ENCODE data around the gene CDHR2.

Gene CDHR2

DNA sequence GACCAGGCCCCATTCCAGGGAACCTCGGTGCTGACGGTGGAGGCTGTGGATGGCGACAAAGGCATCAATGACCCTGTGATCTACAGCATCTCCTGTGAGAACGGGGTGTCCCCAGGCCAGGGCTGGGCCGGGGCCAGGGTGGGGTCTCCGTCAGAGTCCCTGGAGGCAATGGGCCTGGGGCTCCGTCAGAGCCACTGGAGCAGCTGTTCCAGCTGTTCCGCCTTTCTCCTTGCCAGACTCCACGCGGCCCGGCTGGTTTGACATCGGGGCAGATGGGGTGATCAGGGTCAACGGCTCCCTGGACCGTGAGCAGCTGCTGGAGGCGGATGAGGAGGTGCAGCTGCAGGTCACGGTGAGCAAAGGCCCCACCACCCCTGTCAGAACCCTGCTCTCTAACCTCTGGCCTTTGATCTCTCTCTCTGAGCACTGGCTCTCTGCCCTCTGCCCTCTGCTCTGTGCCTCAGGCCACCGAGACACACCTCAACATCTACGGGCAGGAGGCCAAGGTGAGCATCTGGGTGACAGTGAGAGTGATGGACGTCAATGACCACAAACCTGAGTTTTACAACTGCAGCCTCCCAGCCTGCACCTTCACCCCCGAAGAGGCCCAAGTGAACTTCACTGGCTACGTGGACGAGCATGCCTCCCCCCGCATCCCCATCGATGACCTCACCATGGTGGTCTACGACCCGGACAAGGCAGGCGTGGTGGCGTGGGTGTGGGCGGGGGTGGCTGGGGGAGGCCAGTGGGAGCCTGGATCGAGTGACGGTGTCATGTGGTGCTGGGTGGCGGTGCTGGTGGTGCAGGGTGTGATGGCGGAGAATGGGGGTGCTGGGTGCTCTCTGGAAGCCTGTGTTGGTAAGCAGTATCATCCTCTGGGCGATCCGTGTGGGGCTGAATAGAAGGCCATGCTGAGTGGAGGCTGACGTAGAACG lies 26.6 kb downstream of the CDHR2 start:
- Histone ChIP-seq H3K4me3 (ENCODE audit: low read depth in 1 of 2, low read length in 1 of 2) (no peak overlapping the region), H3K9me3 (no peaks in the 10 kb centered on the region), H3K27ac (no peak overlapping the region), H3K27me3 (peaks cover 16% of the 10 kb centered on the region), H3K36me3 (no peaks in the 10 kb centered on the region), H3K4me1 (ENCODE audit: control insufficient read depth in 1 of 2, insufficient read depth in 1 of 2, low read depth in 1 of 2, low read length in 1 of 2) (peaks cover 0 to 6% of the 10 kb centered on the region in 2 experiments)
- TF ChIP-seq, protein P1, sequence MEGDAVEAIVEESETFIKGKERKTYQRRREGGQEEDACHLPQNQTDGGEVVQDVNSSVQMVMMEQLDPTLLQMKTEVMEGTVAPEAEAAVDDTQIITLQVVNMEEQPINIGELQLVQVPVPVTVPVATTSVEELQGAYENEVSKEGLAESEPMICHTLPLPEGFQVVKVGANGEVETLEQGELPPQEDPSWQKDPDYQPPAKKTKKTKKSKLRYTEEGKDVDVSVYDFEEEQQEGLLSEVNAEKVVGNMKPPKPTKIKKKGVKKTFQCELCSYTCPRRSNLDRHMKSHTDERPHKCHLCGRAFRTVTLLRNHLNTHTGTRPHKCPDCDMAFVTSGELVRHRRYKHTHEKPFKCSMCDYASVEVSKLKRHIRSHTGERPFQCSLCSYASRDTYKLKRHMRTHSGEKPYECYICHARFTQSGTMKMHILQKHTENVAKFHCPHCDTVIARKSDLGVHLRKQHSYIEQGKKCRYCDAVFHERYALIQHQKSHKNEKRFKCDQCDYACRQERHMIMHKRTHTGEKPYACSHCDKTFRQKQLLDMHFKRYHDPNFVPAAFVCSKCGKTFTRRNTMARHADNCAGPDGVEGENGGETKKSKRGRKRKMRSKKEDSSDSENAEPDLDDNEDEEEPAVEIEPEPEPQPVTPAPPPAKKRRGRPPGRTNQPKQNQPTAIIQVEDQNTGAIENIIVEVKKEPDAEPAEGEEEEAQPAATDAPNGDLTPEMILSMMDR (IDR thresholded peaks at IDR 0.05), result no peak

DNA sequence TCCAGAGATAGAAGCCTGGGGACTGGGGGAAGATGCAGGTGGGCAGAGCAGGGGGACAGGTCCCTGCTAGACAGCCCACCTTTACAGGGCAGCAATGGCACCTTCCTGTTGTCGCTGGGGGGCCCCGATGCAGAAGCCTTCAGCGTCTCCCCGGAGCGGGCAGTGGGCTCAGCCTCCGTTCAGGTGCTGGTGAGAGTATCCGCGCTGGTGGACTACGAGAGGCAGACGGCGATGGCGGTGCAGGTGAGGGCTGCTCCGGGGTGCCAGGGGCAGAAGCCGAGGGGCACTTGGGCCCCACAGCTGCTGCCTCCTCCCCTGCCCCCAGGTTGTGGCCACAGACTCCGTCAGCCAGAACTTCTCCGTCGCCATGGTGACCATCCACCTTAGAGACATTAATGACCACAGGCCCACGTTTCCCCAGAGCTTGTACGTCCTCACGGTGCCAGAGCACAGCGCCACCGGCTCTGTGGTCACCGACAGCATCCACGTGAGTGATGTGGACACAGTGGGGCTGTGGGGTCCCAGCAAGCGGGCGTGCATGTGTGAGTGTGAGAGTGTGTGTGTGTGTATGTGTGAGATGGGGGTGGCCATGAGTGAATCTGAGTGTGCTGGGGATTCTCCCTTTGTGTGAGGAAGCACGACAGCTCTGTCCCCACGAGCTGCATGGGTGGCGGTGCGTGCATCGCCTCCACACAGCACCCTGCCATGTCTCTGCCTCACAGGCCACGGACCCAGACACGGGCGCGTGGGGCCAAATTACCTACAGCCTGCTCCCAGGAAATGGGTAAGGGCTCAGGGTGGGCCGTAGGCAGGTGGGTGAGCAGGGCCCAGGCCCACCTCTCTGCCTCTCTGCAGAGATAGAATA lies 28.4 kb downstream of the CDHR2 start:
- no peak overlapping the region for H3K27ac ChIP-seq
- TF ChIP-seq, protein P1 (IDR thresholded peaks at IDR 0.05), result no peak

DNA sequence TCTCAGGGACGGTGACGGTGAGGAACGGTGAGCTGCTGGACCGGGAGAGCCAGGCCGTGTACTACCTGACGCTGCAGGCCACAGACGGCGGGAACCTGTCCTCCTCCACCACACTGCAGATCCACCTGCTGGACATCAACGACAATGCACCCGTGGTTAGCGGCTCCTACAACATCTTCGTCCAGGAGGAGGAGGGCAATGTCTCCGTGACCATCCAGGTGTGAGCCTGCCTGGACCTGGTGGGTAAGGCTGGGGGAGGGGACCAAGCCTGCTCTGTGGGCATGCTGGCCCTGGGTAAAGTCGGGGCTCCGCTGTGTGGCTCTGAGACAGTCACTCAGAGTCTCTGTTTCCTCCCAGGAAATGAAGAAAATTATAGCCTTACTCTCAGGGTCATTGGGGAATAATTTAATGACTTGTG lies 29.3 kb downstream of the CDHR2 start:
- TF ChIP-seq, protein P1 (IDR thresholded peaks at IDR 0.05), result no peak
- H3K4me1 ChIP-seq (ENCODE audit: control insufficient read depth in 1 of 2, insufficient read depth in 1 of 2, low read depth in 1 of 2, low read length in 1 of 2), result peaks cover 0 to 6% of the 10 kb centered on the region in 2 experiments
- no peak overlapping the region for H3K27ac ChIP-seq
- no peaks in the 10 kb centered on the region for H3K36me3 ChIP-seq
- no peaks in the 10 kb centered on the region for H3K9me3 ChIP-seq
- H3K4me3 ChIP-seq (ENCODE audit: low read depth in 1 of 2, low read length in 1 of 2), result no peak overlapping the region
- H3K27me3 ChIP-seq, result no peaks in the 10 kb centered on the region

More for the DNA sequence above, 28.4 kb downstream of the CDHR2 start:
- Histone ChIP-seq H3K36me3 (no peaks in the 10 kb centered on the region), H3K27me3 (peaks cover 5% of the 10 kb centered on the region), H3K4me3 (ENCODE audit: low read depth in 1 of 2, low read length in 1 of 2) (no peak overlapping the region), H3K9me3 (no peaks in the 10 kb centered on the region), H3K4me1 (ENCODE audit: control insufficient read depth in 1 of 2, insufficient read depth in 1 of 2, low read depth in 1 of 2, low read length in 1 of 2) (peaks cover 0 to 6% of the 10 kb centered on the region in 2 experiments)

DNA sequence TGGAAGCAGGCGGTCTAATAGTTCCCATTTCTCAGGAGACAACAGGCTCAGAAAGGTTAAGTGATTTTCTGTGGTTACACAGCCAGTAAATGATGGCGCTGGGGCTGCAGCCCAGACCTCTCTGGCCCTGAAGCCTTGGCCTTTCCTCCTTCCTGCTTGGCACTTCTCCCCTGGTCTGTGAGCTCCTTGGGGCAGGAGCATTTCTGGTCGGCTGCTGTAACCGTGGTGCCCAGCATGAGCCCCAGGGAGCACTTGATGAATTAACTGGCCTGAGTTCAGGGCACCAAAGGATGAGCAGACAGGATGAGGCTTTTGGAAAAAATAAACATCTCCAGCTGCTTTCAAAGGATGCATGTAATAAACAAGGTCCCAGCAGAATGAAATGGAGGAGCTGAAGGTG lies 30.2 kb downstream of the CDHR2 start:
- Histone ChIP-seq H3K4me1 (ENCODE audit: control insufficient read depth in 1 of 2, insufficient read depth in 1 of 2, low read depth in 1 of 2, low read length in 1 of 2) (no peaks in the 10 kb centered on the region), H3K9me3 (no peaks in the 10 kb centered on the region), H3K27me3 (no peaks in the 10 kb centered on the region), H3K4me3 (ENCODE audit: low read depth in 1 of 2, low read length in 1 of 2) (no peak overlapping the region), H3K27ac (no peak overlapping the region), H3K36me3 (no peaks in the 10 kb centered on the region)
- TF ChIP-seq, protein P1 (IDR thresholded peaks at IDR 0.05), result no peak

DNA sequence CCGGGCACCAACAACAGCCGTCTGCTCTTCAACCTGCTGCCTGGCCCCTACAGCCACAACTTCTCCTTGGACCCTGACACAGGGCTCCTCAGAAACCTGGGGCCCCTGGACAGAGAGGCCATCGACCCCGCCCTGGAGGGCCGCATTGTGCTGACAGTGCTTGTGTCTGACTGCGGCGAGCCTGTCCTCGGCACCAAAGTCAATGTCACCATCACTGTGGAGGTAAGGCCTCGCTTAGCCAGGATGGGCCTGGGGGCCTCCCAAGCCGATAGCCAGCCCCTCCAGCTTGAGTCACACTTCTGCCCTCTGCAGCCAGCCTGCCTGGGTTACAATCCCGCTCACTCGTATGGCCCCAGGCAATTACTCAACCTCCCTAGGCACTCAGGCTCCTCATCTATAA lies 32.2 kb downstream of the CDHR2 start:
- Histone ChIP-seq H3K27me3 (no peaks in the 10 kb centered on the region), H3K9me3 (peaks cover 15% of the 10 kb centered on the region), H3K36me3 (no peaks in the 10 kb centered on the region), H3K4me3 (ENCODE audit: low read depth in 1 of 2, low read length in 1 of 2) (no peak overlapping the region), H3K27ac (no peak overlapping the region), H3K4me1 (ENCODE audit: control insufficient read depth in 1 of 2, insufficient read depth in 1 of 2, low read depth in 1 of 2, low read length in 1 of 2) (no peaks in the 10 kb centered on the region)
- TF ChIP-seq, protein P1 (IDR thresholded peaks at IDR 0.05), result no peak
